Measurements from ENCODE around the gene NKG7. TPM values are rescaled to one million over a fixed set of nuclear protein-coding genes. Genes with fewer than 3 reads are reported as not detected.

Gene NKG7, protein sequence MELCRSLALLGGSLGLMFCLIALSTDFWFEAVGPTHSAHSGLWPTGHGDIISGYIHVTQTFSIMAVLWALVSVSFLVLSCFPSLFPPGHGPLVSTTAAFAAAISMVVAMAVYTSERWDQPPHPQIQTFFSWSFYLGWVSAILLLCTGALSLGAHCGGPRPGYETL
- not detected in 5 replicates for total RNA-seq (2022; extraction: Qiagen RNA extraction)

DNA sequence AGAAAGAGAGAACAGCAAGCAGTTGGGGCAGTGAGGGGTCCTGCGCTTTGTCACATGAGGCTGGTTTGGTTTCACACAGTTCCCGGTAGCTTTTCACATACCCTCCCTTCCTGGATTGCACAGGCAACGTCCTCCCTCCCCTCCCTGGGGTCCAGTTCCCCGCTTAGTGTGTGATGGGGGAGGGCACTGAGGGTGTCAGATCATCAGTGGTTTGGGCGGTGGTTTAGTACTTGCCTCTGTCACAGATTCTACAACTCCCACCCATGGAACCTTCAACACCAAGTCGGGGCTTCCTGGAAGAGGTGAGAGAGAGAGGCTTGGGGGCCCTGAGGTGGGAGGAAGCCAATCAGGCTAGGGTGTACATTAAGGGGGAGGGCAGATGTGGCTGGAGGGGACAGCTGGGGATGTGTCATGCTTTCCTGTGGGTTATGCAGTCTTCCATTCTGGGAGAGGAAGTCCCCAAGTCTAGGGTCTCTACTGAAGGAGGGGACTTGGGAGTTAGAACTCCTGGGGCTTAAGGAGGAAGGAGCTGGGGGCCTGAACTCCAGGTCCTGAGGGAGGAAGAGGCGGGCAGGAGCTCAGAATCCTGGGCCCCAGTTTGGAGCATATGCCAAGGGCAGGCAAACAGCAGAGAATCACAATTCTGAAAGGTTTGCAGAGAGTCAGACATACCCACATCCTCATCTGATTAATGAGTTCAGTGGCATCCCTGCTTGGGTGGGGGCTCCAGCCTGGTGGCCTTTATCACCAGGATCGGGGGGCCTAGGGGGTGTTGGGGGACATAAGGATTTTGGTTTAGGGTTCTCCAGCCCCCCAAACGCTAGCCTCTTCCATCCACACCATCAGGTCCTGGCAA, at the start of gene NKG7:
TSS of gene NKG7 (minus strand) at position 6 of the 856 bp plus-strand sequence. CDS start 119 bp downstream, outside the sequence.

DNA sequence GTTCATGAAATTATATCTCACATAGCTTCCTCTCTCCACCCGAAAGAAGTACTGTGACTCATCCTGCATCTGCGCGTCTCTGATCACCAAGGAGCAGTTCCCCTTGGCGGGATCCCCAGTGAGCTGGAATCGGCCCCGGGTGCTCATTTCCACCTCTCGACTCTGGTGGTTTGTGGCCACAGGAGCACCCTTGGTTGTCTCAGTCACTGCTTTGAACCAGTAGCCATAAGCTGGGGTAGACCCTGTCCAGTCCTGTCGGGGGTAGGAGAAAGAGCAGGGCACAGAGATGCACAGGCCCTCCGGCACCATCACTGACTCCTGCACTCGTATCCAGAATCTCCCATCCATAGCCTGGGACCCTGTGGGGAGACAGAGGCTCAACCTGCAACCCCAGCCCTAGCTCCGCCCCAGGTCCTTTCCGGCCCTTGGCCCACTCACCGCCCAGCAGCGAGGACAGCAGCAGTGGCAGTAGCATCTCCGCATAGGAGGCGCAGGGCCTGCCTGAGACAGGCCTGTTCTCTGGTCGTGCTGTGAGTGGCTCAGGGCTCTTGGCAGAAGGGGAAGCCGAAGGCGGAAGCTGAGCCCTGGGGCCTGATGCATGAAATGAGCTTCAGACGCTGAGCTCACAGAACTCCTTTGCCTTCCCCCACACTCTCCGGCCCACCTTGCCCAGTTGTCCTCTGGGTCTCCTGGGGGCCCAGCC, 44.8 kb upstream of the NKG7 start, which contains the start of gene SIGLEC10:
TSS of gene SIGLEC10 (minus strand) at position 536 of the 703 bp plus-strand sequence. CDS start at position 475, 61 bp downstream.

DNA sequence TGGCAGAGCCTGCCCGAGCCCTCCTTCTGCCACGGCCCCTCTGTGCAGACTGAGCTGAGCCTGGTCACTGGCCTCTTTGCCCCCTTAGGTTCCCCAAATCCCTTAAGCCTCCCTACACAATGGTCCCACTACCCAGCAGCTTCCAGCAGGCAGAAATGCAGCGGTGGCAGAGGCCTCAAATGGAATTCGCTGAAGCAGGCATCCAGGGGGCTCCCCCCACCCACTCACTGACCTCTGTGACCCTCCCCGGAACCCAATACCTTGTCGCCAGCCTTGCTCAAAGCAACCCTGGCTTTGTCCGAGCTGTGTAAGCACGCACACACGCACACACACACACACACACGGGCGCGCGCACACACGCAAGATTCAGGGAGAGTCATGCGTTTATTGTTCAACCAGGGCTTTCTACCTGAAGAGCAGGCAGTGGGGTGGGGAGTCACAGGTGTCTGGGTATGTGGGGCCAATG, 15.5 kb upstream of the NKG7 start, which contains the start of gene LIM2:
TSS of gene LIM2 (minus strand) at position 51 of the 466 bp plus-strand sequence. CDS start 531 bp downstream, outside the sequence.

DNA sequence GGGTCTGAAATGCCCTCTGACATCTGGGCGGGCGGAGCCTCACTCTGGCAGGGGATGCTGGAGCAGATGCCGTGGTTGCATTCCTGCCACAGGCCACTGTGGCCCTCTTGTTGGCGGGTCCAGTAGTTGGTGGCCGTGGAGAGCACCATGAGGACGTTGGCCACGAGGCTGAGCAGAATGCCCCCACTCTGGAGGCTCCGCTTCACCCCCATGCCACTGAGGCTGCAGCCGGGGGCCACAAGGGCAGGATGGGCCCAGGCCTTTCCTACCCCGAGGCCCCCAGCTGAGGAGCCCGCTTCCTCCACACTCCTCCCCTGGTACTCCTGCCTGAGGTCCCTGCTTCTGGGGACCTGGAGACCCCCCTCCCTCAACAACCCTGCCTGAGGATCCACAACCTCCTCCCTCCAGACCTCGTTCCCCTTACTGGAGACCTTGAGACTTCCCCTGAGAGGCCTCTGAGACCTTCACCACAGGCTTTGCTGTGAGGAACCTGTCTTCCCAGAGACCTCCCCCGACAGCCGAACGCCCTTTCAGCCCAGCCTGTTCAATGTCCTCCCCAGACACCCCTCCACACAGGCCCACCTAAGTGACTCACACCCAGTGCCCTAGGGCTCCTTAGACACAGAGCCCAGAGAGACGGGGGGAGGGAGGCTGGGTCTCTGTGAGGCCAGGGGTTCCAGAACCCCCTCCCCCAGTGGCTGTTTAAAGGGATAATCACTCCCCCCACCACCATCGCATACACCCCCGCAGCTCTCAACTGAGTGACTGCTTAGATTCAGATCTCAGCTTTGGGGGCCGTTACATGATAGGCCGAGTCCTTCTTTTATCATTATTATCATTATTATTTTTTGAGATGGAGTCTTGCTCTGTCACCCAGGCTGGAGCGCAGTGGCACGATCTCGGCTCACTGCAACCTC, 3.8 kb downstream of the NKG7 start, which contains the start of gene CLDND2:
TSS of gene CLDND2 (minus strand) at position 638 of the 917 bp plus-strand sequence. CDS start at position 212, 426 bp downstream.

DNA sequence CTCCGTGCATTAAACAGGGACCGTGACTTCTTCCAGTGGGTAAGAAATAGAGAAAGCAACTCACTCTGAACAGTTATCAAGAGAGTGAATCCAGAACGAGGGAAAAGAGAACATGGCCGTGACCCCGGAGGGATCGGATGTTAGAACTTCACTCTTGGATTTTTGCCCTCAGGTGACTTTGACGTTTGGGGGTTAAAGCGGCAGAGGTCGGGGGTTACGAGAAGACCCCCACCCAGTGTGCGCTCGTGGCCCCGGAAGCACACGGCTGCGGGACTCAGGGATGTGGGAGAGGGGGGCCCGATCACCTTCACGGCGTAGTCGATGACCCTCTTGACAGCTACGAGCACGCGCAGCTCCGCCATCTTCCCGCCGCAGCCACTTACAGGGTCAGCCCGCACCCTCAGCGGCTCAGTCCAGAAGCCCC, 6.5 kb downstream of the NKG7 start, which contains the start of gene ETFB:
TSS of gene ETFB (minus strand) at position 424 of the 424 bp plus-strand sequence. CDS start at position 362, 62 bp downstream.

DNA sequence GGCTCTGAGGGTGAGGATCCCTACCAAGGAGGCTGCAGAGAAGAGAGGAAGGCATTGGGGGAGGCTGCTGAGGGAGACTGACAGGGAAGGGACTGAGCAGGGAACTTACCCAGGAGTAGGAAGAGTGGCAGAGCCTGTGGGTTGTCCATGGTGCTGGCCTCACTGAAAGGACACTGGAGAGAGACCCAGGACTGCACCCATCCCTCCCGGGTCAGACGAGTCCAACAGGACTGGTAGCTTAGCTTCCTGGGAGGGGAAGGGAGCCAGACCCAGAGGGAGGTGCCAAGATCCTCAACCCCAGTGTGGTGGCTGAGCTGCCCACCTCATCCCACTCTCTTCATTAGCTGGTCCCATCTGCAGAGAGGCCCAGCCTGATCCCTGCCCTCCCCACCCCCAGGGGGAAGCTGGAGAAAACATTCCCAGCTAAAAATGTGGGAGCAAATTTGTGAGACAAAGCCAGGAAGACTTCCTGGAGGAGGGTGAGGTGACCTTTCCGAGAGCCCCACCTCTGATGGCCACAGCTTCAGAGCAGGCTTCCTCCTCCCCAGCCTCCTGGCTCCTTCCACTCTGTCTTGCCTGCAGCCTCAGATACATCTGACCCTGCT, 30.4 kb downstream of the NKG7 start, which contains the start of gene VSIG10L:
TSS of gene VSIG10L (minus strand) at position 164 of the 605 bp plus-strand sequence. CDS start at position 149, 15 bp downstream.

Other genes with a start within 250 kb of the NKG7 start
- 0.09 TPM in 1 of 5 replicates, not detected in the others for gene SIGLEC9, start 247.7 kb downstream of the NKG7 start, total RNA-seq (2022; extraction: Qiagen RNA extraction)
- not detected in 5 replicates for gene SIGLEC7, start 230.4 kb downstream of the NKG7 start, total RNA-seq (2022; extraction: Qiagen RNA extraction)
- 0.15 TPM in 2 of 5 replicates, not detected in the others for gene CD33, start 147.6 kb downstream of the NKG7 start, total RNA-seq (2022; extraction: Qiagen RNA extraction)
- not detected in 5 replicates for gene SIGLECL1, start 121.6 kb downstream of the NKG7 start, total RNA-seq (2022; extraction: Qiagen RNA extraction)
- gene IGLON5, start 61.0 kb downstream of the NKG7 start, total RNA-seq (2022; extraction: Qiagen RNA extraction) = 0.06 to 0.09 TPM (median 0.08 TPM) in 4 of 5 replicates, not detected in the other
- gene VSIG10L, start 30.5 kb downstream of the NKG7 start, total RNA-seq (2022; extraction: Qiagen RNA extraction) = 9.6 to 14.1 TPM (median 13.8 TPM) in 5 replicates
- gene ETFB, start 6.3 kb downstream of the NKG7 start, total RNA-seq (2022; extraction: Qiagen RNA extraction) = 227 to 265 TPM (median 239 TPM) in 5 replicates
- 4.6 to 14.2 TPM (median 13.0 TPM) in 5 replicates for gene CLDND2, start 3.7 kb downstream of the NKG7 start, total RNA-seq (2022; extraction: Qiagen RNA extraction)
- gene LIM2, start 15.3 kb upstream of the NKG7 start, total RNA-seq (2022; extraction: Qiagen RNA extraction) = not detected in 5 replicates
- gene C19orf84, start 17.9 kb upstream of the NKG7 start, total RNA-seq (2022; extraction: Qiagen RNA extraction) = not detected in 5 replicates
- not detected in 5 replicates for gene SIGLEC10, start 45.0 kb upstream of the NKG7 start, total RNA-seq (2022; extraction: Qiagen RNA extraction)
- gene SIGLEC8, start 85.8 kb upstream of the NKG7 start, total RNA-seq (2022; extraction: Qiagen RNA extraction) = not detected in 5 replicates
- gene CEACAM18, start 105.9 kb upstream of the NKG7 start, total RNA-seq (2022; extraction: Qiagen RNA extraction) = not detected in 5 replicates
- not detected in 5 replicates for gene SIGLEC12, start 129.1 kb upstream of the NKG7 start, total RNA-seq (2022; extraction: Qiagen RNA extraction)
- not detected in 5 replicates for gene SIGLEC6, start 159.0 kb upstream of the NKG7 start, total RNA-seq (2022; extraction: Qiagen RNA extraction)
- 3.2 to 5.1 TPM (median 4.1 TPM) in 5 replicates for gene ZNF175, start 198.6 kb upstream of the NKG7 start, total RNA-seq (2022; extraction: Qiagen RNA extraction)